DOHH2 (cell line): ENCODE measurements around the gene CRYGN.

Experiments
- H3F3A ChIP-seq: fragments of 200-600 bp; sonication (generic), shearing (Covaris generic); 2 replicates; pipeline ENCODE4 v1.6.0; 2016; ENCODE audit warnings: antibody characterized with exemption, mild to moderate bottlenecking; ENCODE audit not compliant: control insufficient read depth, insufficient read depth
- H3K27ac ChIP-seq: fragments of 200-600 bp; sonication (generic); 2 replicates; pipeline ENCODE4 v1.5.1; 2014; ENCODE audit warnings: low read depth, mild to moderate bottlenecking, low read length, moderate library complexity
- H3K27me3 ChIP-seq: fragments of 200-600 bp; sonication (generic); 2 replicates; pipeline ENCODE4 v1.6.1; 2014; ENCODE audit warnings: mild to moderate bottlenecking, low read length, mixed read lengths; ENCODE audit not compliant: control insufficient read depth
- H3K36me3 ChIP-seq: fragments of 200-600 bp; sonication (generic); 2 replicates; pipeline ENCODE4 v1.6.1; 2014; ENCODE audit warnings: mild to moderate bottlenecking, low read length, moderate library complexity, mixed read lengths; ENCODE audit not compliant: control insufficient read depth
- H3K4me1 ChIP-seq: fragments of 200-600 bp; sonication (generic); 2 replicates; pipeline ENCODE4 v1.6.1; 2014; ENCODE audit warnings: mild to moderate bottlenecking, low read length, mixed read lengths; ENCODE audit not compliant: control insufficient read depth
- H3K4me2 ChIP-seq: fragments of 200-600 bp; sonication (generic); 2 replicates; pipeline ENCODE4 v1.6.0; 2014; ENCODE audit warnings: mild to moderate bottlenecking, low read length, moderate library complexity
- H3K4me3 ChIP-seq: fragments of 200-600 bp; sonication (generic); 2 replicates; pipeline ENCODE4 v1.5.1; 2014; ENCODE audit warnings: mild to moderate bottlenecking, low read length, mixed read lengths
- H3K79me2 ChIP-seq: fragments of 200-600 bp; sonication (generic); 2 replicates; pipeline ENCODE4 v1.6.1; 2014; ENCODE audit warnings: mild to moderate bottlenecking, low read length, mixed read lengths; ENCODE audit not compliant: control insufficient read depth
- H3K9me2 ChIP-seq: fragments of 200-600 bp; sonication (generic); replicated peaks from 2 replicates; pipeline ENCODE4 v1.6.1; 2014; ENCODE audit warnings: mild to moderate bottlenecking, low read length, mixed read lengths; ENCODE audit not compliant: control insufficient read depth
- H3K9me3 ChIP-seq: fragments of 200-600 bp; sonication (generic); 2 replicates; pipeline ENCODE4 v1.6.1; 2014; ENCODE audit warnings: antibody characterized with exemption, low read length, mixed read lengths; ENCODE audit not compliant: control insufficient read depth, insufficient read depth
- H4K20me1 ChIP-seq: fragments of 200-600 bp; sonication (generic); 2 replicates; pipeline ENCODE4 v1.6.0; 2014; ENCODE audit warnings: low read depth, mild to moderate bottlenecking, antibody characterized with exemption, low read length, moderate library complexity; ENCODE audit not compliant: control insufficient read depth, insufficient read depth
- EZH2phosphoT487 ChIP-seq: fragments of 200-600 bp; sonication (generic); IDR thresholded peaks from 2 replicates; pipeline ENCODE4 v1.6.1; 2017; ENCODE audit warnings: borderline replicate concordance, mild to moderate bottlenecking, antibody characterized with exemption, low read length, moderate library complexity, mixed read lengths
- TF ChIP-seq, protein P1 (sequence below): fragments of 200-600 bp; sonication (generic); IDR thresholded peaks from one replicate; pipeline ENCODE4 v1.5.1; 2014; ENCODE audit warnings: antibody characterized with exemption, mild to moderate bottlenecking, low read depth, low read length; ENCODE audit not compliant: poor library complexity, severe bottlenecking

CRYGN gene

GRCh38 chr7:151430391-151431205, 9.3 kb downstream of the CRYGN start:
- Histone ChIP-seq H4K20me1 (no peaks in the 10 kb centered on the region), H3K27me3 (no peaks in the 10 kb centered on the region; the same call in 1 of the 2 replicates), H3K36me3 (no peaks in the 10 kb centered on the region), H3K4me1 (peaks cover 23% of the 10 kb centered on the region), H3K4me2 (peak overlapping the region; percentile 7; the same call in 1 of the 2 replicates), H3K4me3 (no peak overlapping the region), H3K27ac (no peak overlapping the region), H3K9me2 (no peaks in the 10 kb centered on the region), H3F3A (no peaks in the 10 kb centered on the region), H3K79me2 (no peaks in the 10 kb centered on the region), H3K9me3 (no peaks in the 10 kb centered on the region)
- no peak for TF ChIP-seq EZH2phosphoT487
- TF ChIP-seq, protein P1, sequence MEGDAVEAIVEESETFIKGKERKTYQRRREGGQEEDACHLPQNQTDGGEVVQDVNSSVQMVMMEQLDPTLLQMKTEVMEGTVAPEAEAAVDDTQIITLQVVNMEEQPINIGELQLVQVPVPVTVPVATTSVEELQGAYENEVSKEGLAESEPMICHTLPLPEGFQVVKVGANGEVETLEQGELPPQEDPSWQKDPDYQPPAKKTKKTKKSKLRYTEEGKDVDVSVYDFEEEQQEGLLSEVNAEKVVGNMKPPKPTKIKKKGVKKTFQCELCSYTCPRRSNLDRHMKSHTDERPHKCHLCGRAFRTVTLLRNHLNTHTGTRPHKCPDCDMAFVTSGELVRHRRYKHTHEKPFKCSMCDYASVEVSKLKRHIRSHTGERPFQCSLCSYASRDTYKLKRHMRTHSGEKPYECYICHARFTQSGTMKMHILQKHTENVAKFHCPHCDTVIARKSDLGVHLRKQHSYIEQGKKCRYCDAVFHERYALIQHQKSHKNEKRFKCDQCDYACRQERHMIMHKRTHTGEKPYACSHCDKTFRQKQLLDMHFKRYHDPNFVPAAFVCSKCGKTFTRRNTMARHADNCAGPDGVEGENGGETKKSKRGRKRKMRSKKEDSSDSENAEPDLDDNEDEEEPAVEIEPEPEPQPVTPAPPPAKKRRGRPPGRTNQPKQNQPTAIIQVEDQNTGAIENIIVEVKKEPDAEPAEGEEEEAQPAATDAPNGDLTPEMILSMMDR = no peak

DNA sequence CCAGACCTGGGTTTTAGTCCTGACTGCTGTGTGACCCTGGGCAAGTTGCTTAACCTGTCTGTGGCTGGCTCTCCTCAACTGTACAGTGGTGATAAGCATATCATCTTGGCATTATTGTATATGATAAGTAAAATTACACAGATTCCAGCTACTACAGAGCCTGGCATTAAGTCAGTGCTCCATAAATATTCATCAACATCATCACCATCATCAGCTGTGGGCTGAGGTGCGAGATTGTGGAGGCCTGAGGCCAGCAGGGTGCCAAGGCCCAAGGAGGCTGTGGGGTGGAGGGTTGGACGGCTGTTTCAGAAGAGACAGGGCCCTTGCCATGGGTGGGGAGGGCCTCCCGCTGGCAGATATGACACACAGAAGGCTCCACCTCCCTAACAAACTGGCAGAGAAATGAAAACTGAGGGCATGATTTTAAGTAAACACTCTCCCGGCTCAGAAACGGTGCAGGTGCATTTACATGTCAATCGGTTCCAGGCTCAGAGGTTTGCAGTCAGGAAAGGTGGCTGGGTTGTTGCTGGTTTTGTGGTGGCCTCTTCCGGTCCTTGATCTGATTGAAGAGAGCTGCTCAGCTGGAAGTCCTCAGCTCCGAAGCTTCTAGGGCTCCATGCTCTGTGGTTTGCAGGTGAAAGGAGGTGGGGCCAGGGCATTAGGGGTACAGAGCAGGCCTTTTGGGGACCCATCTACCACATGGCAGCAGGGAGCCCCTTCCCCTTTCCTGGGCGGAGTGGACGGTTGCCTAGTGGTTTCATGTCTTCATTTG, 10.2 kb downstream of the CRYGN start:
- H3K4me1 ChIP-seq = peaks cover 23% of the 10 kb centered on the region
- TF ChIP-seq EZH2phosphoT487 = no peak
- TF ChIP-seq, protein P1 = no peak
- no peaks in the 10 kb centered on the region; the same call in 1 of the 2 replicates for H3K27me3 ChIP-seq
- peak overlapping the region; percentile 7 for H3K4me2 ChIP-seq
- H4K20me1 ChIP-seq = no peaks in the 10 kb centered on the region
- no peaks in the 10 kb centered on the region for H3K9me3 ChIP-seq
- H3K4me3 ChIP-seq = 0 out of 2 replicates have a peak overlapping the region, but pooled peaks have one; percentile 12
- no peaks in the 10 kb centered on the region for H3K79me2 ChIP-seq
- no peaks in the 10 kb centered on the region for H3F3A ChIP-seq
- H3K27ac ChIP-seq = no peak overlapping the region
- no peaks in the 10 kb centered on the region for H3K9me2 ChIP-seq
- no peaks in the 10 kb centered on the region for H3K36me3 ChIP-seq

GRCh38 chr7:151429237-151429559, 10.7 kb downstream of the CRYGN start:
- Histone ChIP-seq H3K4me3 (no peak overlapping the region), H4K20me1 (no peaks in the 10 kb centered on the region), H3K9me2 (no peaks in the 10 kb centered on the region), H3K36me3 (no peaks in the 10 kb centered on the region), H3K27me3 (peaks cover 3% of the 10 kb centered on the region; the same call in 1 of the 2 replicates), H3K79me2 (no peaks in the 10 kb centered on the region), H3K4me2 (0 out of 2 replicates have a peak overlapping the region, but pooled peaks have one; percentile 7), H3K27ac (no peak overlapping the region), H3K9me3 (no peaks in the 10 kb centered on the region), H3F3A (no peaks in the 10 kb centered on the region), H3K4me1 (peaks cover 23% of the 10 kb centered on the region)
- TF ChIP-seq EZH2phosphoT487 = no peak
- TF ChIP-seq, protein P1 = no peak
